GM23248 (cell line): ENCODE data around the gene GOLPH3L.

ENCODE experiments used
- EZH2 ChIP-seq: fragments of 200-600 bp; sonication (generic); IDR thresholded peaks from 2 replicates; pipeline ENCODE4 v1.6.1; 2018; ENCODE audit warnings: antibody characterized with exemption, mild to moderate bottlenecking; ENCODE audit not compliant: insufficient read depth, poor library complexity, severe bottlenecking
- EZH2phosphoT487 ChIP-seq: fragments of 200-600 bp; sonication (generic); IDR thresholded peaks from 2 replicates; pipeline ENCODE4 v1.6.1; 2018; ENCODE audit warnings: antibody characterized with exemption, moderate library complexity, mild to moderate bottlenecking, low read depth; ENCODE audit not compliant: insufficient read depth

GRCh38 chr1:150730130-150730721 is 33.3 kb upstream of the GOLPH3L start:
- TF ChIP-seq EZH2 (no peak), EZH2phosphoT487 (no peak)
